Osteoblast (primary cell): ENCODE measurements around the gene DMPK. TPM values are rescaled to one million over a fixed set of nuclear protein-coding genes. Genes with fewer than 3 reads are reported as not detected.

Source experiments
- DNase-seq: peaks from one replicate; pipeline ENCODE4 v3.0.0; 2011; ENCODE audit warnings: low spot score, mixed read lengths; ENCODE audit not compliant: insufficient read length; ENCODE audit errors: missing footprints
- H2AFZ ChIP-seq: 2 replicates; pipeline ENCODE4 v1.6.0; 2011; ENCODE audit warnings: mild to moderate bottlenecking, low read length
- H3K27ac ChIP-seq: 2 replicates; pipeline ENCODE4 v1.5.1; 2011; ENCODE audit warnings: mild to moderate bottlenecking, low read depth, low read length, moderate library complexity
- H3K27me3 ChIP-seq: 2 replicates; pipeline ENCODE4 v1.6.0; 2012; ENCODE audit warnings: mild to moderate bottlenecking, control low read depth, inconsistent platforms, low read length, moderate library complexity; ENCODE audit not compliant: insufficient read depth
- H3K36me3 ChIP-seq: 2 replicates; pipeline ENCODE4 v1.5.1; 2011; ENCODE audit warnings: mild to moderate bottlenecking, low read length, control low read depth, moderate library complexity; ENCODE audit not compliant: insufficient read depth
- H3K4me1 ChIP-seq: 2 replicates; pipeline ENCODE4 v1.5.1; 2011; ENCODE audit warnings: mild to moderate bottlenecking, low read length, control low read depth, moderate library complexity; ENCODE audit not compliant: insufficient read depth
- H3K4me2 ChIP-seq: 2 replicates; pipeline ENCODE4 v1.6.0; 2011; ENCODE audit warnings: mild to moderate bottlenecking, low read length; ENCODE audit not compliant: insufficient read depth
- H3K4me3 ChIP-seq: fragments of 200-600 bp; sonication (generic); 3 replicates; pipeline ENCODE4 v1.5.1; 2012; ENCODE audit warnings: mild to moderate bottlenecking, low read length, inconsistent platforms; ENCODE audit not compliant: insufficient read depth
- H3K79me2 ChIP-seq: 2 replicates; pipeline ENCODE4 v1.6.0; 2012; ENCODE audit warnings: mild to moderate bottlenecking, low read length, control low read depth, inconsistent platforms; ENCODE audit not compliant: insufficient read depth
- H3K9me3 ChIP-seq: 2 replicates; pipeline ENCODE4 v1.5.1; 2011; ENCODE audit warnings: low read depth, low read length, control low read depth
- H4K20me1 ChIP-seq: 2 replicates; pipeline ENCODE4 v1.6.0; 2012; ENCODE audit warnings: mild to moderate bottlenecking, low read length, control low read depth; ENCODE audit not compliant: insufficient read depth
- total RNA-seq: library from RNA; depleted of rRNA; stranded (reverse); fragments of >200 nt; gene quantifications from 2 replicates; pipeline ENCODE4 v1.2.3, GENCODE V29; 2012
- TF ChIP-seq, protein P1 (sequence below): IDR thresholded peaks from 2 replicates; pipeline ENCODE4 v1.5.1; 2011; ENCODE audit warnings: mild to moderate bottlenecking, low read depth, low read length, moderate library complexity; ENCODE audit errors: extremely low read depth

Gene DMPK, protein sequence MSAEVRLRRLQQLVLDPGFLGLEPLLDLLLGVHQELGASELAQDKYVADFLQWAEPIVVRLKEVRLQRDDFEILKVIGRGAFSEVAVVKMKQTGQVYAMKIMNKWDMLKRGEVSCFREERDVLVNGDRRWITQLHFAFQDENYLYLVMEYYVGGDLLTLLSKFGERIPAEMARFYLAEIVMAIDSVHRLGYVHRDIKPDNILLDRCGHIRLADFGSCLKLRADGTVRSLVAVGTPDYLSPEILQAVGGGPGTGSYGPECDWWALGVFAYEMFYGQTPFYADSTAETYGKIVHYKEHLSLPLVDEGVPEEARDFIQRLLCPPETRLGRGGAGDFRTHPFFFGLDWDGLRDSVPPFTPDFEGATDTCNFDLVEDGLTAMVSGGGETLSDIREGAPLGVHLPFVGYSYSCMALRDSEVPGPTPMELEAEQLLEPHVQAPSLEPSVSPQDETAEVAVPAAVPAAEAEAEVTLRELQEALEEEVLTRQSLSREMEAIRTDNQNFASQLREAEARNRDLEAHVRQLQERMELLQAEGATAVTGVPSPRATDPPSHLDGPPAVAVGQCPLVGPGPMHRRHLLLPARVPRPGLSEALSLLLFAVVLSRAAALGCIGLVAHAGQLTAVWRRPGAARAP
- 26.8 and 30.4 TPM in 2 replicates for total RNA-seq

DNA sequence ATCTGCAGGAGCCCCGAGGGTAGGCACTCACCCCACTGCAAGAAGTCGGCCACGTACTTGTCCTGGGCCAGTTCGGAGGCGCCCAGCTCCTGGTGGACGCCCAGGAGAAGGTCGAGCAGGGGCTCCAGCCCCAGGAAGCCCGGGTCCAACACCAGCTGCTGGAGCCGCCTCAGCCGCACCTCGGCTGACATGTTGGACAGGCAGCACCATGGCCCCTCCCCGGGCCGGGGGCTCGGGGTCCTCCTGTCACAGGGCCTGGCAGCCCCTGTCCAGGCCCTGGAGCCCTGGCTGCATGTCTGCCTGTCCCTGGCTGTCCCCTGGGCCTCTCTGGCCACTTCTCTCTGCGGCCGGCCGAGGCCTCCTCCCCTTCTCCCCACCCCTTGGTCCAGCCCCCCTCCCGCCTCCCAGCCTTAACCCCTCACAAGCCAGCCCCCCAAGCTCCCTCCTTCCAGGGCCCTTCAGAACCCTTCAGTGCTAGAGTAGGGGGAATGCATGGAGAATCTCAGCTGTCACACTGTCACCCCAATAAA, at the start of gene DMPK:
DMPK (minus strand) TSS at position 329 of the 530 bp plus-strand sequence; CDS start at position 191, 138 bp downstream.
- Histone ChIP-seq H2AFZ (peak within 1 kb of the TSS; percentile 72), H3K27ac (peak within 1 kb of the TSS; percentile 91), H3K4me1 (peaks cover 32% of the 10 kb centered on the region), H3K27me3 (no peaks in the 10 kb centered on the region), H3K79me2 (peaks cover 52% of the 10 kb centered on the region), H3K4me2 (peak within 1 kb of the TSS; percentile 69), H3K4me3 (peak within 1 kb of the TSS; percentile 75), H4K20me1 (peaks cover 42% of the 10 kb centered on the region), H3K36me3 (peaks cover 41% of the 10 kb centered on the region), H3K9me3 (no peaks in the 10 kb centered on the region)
- TF ChIP-seq, protein P1, sequence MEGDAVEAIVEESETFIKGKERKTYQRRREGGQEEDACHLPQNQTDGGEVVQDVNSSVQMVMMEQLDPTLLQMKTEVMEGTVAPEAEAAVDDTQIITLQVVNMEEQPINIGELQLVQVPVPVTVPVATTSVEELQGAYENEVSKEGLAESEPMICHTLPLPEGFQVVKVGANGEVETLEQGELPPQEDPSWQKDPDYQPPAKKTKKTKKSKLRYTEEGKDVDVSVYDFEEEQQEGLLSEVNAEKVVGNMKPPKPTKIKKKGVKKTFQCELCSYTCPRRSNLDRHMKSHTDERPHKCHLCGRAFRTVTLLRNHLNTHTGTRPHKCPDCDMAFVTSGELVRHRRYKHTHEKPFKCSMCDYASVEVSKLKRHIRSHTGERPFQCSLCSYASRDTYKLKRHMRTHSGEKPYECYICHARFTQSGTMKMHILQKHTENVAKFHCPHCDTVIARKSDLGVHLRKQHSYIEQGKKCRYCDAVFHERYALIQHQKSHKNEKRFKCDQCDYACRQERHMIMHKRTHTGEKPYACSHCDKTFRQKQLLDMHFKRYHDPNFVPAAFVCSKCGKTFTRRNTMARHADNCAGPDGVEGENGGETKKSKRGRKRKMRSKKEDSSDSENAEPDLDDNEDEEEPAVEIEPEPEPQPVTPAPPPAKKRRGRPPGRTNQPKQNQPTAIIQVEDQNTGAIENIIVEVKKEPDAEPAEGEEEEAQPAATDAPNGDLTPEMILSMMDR, result no peak
- DNase-seq, result peak; percentile 95

GRCh38 chr19:45828945-45829344, 46.7 kb upstream of the DMPK start:
- Histone ChIP-seq H3K27me3 (no peaks in the 10 kb centered on the region), H3K4me3 (no peak overlapping the region), H4K20me1 (peaks cover 3% of the 10 kb centered on the region), H3K79me2 (no peaks in the 10 kb centered on the region), H2AFZ (no peak overlapping the region), H3K36me3 (peaks cover 64% of the 10 kb centered on the region), H3K9me3 (no peaks in the 10 kb centered on the region), H3K4me1 (no peaks in the 10 kb centered on the region), H3K27ac (no peak overlapping the region), H3K4me2 (no peak overlapping the region)
- TF ChIP-seq, protein P1, result no peak
- DNase-seq, result peak; percentile 44

DNA sequence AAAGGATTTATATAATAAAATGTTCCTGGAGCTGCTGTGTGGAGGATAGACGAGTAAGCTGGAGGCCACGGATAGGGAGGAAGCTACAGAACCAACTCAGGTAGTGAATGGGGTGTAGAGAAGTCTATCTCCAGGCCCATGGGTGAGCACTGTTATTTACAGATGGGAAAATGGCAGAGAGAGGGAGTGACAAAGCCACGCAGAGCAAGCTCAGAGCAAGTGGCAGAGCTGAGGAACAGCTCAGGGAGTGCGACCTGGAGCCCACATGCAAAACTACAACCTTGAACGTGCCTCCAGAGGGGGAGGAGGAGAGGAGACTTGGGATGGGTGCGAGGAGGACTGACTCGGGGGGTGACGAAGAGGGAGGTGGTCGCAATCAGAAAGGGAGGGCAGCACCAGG, 46.2 kb upstream of the DMPK start:
- Histone ChIP-seq H2AFZ (no peak overlapping the region), H4K20me1 (peaks cover 3% of the 10 kb centered on the region), H3K79me2 (no peaks in the 10 kb centered on the region), H3K27ac (no peak overlapping the region), H3K4me1 (no peaks in the 10 kb centered on the region), H3K9me3 (no peaks in the 10 kb centered on the region), H3K27me3 (no peaks in the 10 kb centered on the region), H3K4me3 (no peak overlapping the region), H3K36me3 (peaks cover 68% of the 10 kb centered on the region), H3K4me2 (no peak overlapping the region)
- TF ChIP-seq, protein P1, result no peak
- DNase-seq, result peak; percentile 56
